T-helper 1 cell treated with Interleukin-12 subunit alpha and Interleukin-12 subunit beta and Interleukin-4 antibody, amounts not matched to agents 30 ng/mL and 1 ng/mL, for 36 hours (primary cell): ENCODE results near the gene MS4A6A. TPM values are rescaled to one million over a fixed set of nuclear protein-coding genes. Genes with fewer than 3 reads are reported as not detected.
"Not testable (repeated sequence)": the region's sequence is repeated elsewhere in the genome, so short reads cannot be mapped to it uniquely, and the experiment has no call there.

Experiments
- intact Hi-C: fragments of 100-400 bp; cut with micrococcal nuclease; formaldehyde crosslinking; loops from one replicate; pipeline ENCODE4 v1.15.1; 2024
- total RNA-seq: library from RNA; stranded (reverse); gene quantifications from 2 replicates; pipeline ENCODE4 v1.2.3, GENCODE V29; 2022

MS4A6A gene
- total RNA-seq, 1 donor from 2014 or later: not detected

DNA sequence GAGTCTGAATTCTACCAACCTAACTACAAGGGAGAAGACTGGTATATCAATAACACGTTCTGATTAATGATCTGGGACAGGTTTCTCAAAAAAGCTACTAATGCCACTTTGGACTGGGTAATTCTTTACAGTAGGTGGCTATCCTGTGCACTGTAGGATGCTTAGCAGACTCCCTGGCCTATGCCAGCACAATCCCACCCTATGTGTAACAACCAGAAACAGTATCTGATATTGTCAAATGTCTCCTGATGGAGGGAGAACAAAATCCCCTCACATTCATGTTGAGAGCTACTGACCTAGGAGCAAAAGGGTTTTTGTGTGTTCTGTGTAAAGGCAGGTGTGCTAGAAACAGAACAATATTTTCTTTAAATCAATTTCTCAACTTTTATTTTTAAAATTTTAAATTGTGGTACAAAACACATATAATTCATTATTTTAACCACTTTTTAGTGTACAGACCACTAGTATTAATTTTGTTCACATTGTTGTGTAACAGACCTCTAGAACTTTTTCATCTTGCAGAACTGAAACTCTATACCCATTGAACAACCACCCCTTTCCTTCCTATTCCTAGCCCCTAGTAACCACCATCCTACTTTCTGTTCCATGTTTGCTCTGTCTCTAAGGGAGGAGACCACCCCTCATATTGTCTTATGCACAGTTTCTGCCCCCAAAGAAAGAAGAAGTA, 2.1 kb upstream of the MS4A6A start:
- intact Hi-C loops: no loop called here

DNA sequence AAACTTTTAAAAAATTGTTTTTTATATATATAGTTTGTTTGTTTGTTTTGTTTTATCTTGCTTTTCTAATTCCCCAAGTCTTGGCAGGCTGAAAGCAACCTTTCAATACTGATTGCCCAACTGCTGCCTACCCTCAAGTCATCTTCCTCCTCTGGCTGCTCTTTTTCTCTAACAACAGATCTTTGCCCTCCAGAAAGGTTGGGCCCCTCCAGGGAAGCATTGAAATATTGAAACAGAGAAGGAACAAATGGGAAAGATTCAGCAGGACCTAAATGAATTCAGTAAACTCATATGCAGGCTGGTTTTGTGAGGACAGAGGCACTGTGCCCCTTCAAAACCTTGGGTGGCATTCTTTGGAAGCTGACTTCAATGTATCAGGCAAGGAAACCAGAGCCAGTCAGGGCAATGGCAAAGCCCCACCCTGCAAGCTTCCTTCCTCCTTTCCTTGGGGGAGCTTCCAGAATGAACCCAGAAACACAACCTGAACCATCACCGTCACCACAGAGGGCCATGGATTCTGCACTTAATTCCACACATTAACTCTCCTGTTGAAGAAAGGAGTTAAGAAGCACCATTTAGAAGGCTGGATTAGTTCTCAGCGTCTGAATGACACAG, 815 bp upstream of the MS4A6A start:
- intact Hi-C loops: no loop called here

DNA sequence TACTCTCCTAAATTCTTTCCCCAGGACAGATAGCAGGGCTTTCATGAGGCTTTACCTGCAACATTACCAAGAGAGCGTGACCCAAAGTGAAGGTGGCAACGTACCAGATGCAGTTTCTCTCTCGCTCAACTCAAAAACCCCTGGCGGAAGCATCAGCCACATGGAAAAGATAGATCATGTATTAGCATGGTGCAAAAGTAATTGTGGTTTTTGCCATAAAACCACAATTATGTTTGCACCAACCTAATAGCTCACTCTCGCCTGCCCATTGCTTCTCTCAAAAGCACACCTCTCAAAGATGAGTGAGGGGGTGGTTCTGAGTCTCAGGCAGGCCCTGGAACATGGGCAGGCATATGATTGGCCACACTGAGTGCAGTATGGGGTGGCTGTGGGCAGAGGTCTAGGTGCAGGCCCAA, 7.0 kb downstream of the MS4A6A start:
- intact Hi-C loops: no loop called here

DNA sequence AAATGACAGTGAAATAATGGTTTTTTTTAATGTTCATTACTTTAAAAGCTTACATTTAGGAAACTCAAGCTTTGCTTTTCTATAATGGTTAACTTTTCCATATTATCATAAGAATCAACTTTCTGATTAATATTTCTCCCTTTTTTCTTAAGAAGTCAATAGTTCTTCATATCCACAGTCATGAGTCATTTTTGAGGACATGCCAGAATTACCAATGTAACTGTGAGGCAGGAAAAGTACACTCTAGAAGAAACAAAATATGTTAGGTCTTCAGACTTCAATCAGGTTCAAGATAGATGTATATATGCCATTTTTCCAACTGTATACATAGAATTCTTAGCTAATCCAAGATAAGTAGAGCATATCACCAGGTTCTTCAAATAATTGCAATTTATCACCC, 10.9 kb downstream of the MS4A6A start:
- intact Hi-C loops: no loop called here

DNA sequence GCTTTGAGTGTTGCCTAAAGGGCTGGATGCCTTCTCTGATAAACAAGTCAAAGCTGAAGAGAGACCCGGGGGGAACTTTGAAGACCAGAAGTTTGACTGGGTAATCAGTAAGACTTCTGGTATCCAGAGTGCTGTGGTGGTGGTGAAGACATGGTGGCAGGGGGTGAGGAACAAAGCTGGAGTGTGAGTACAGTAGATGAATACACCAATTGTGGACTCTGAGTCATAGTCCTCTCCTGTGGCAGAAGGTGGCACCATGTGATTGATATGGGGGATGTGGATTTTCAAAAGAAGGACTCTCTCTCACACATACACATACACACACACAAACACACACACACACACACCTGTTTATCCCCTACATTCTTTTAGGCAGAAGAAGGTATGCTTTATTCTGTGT, 12.3 kb downstream of the MS4A6A start:
- intact Hi-C loops: no loop called here

DNA sequence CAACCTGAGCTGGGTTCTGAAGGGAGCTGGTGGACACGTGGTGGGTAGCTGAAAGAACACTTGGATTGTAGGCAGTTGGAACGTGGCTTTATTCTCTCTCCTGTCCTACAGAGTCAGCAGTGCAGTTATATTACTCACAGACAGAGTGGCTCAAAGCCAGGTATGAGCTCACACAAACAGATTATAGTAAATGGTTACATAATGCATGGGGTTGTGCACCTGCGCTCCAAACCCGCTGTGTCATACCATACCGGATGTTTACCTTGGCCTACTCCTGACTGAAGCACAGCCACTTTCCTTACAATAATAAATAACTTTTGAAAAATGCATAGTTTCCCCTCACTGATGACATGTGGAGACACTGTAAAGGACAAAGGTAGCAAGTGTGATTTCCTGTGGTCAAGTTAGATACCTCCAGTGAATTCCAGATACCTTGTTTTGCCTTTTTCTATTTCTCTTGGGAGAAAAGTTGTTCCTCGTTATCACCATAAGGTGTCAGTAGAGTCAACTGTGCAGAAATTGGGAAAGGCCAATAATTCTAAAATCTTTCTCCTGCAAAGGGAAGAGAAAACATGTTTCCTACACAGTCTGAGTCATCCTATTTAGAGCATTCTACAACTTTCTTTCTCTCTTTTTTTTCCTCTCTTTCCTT, 13.5 kb downstream of the MS4A6A start:
- intact Hi-C loops: no loop called here

DNA sequence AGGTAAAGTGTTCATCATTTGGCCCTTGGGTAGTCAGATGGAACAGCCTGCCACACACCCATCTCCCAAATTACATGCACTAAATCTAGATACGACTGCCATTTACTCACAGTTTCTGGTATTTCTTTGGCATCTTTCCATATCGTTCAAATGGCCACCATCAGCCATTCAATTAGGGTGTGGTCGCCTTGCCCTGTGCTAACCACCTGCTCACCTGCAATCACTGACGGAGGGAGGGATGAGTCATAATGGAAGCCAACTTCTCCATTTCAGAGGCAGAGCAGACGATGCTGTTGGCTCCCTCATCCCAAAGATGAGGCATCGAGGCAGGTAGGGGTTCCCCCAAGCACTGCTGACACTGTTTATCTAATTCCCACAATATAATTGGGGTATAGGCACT, 14.6 kb downstream of the MS4A6A start:
- intact Hi-C loops: no loop called here

DNA sequence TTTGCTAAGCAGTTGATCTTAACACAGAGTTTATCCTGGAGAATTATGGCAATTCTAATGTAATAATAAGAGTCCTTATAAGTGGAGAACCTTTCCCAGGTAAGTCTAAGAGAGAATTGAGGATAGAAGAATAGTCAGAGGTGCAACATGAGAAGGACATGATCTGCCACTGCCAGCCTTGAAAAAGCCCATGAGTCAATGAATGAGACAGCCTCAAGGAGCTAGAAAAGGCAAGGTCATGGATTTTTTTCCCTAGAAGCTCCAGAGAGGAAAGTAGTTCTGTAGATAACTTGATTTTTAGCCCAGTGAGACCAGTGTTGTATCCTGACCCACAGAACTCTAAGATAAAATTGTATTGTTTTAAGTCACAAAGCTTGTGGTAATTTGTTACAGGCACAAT, 16.9 kb downstream of the MS4A6A start:
- intact Hi-C loops: no loop called here

DNA sequence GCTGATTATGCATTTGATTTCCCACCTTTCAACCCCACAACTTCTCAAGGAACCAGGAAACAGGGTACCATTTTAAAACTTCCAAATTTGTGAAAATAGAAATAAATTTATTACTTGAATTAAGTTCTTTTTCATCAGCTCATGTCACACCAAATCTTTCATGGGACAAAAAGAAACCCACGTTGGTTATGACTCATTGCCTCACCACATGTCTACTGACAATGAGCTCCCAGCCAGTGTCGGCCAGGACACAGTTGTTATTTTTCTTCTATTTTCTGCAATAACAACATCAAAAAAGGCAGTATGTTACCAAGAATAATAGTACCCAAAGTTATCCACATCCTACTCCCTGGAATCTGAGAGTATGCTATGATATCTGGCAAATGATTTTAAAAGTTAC, 17.3 kb downstream of the MS4A6A start:
- intact Hi-C loops: no loop called here

DNA sequence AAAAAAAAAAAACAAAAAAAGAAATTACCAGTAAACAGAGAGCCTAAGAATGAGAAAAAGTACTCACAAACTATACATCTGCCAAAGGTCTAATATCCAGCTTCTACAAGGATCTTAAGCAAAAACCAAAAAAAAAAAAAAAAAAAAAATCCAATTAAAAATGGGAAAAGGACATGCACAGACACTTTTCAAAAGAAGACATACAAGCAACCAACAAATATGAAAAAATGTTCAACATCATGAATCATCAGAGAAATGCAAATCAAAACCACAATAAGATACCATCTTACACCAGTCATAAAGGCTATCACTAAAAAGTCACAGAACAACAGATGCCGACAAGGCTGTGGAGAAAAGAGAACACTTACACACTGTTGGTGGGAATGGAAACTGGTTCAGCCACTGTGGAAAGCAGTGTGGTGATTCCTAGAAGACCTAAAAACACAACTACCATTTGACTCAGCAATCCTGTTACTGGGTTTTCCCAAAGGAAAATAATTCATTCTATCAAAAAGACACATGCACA, 18.3 kb downstream of the MS4A6A start:
- intact Hi-C loops: no loop called here

DNA sequence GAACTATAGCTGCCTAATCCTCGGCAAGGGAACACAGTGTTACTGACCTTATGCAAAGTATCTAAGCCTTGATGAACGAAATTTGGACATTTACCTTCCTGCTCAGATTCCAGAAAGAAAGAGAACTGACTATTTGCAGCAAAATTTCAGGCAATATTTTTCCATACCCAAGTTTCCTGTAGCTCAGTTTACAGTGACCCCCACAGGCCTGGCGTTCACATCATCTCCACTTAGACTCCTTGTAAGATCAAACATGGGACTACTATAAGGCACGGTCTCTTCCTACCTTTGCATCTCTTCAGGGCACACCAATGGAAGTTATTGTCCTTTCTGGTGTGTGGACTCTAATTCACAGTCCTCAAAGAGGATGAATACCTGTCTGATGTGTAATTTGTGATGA, 21.1 kb downstream of the MS4A6A start:
- intact Hi-C loops: no loop called here

DNA sequence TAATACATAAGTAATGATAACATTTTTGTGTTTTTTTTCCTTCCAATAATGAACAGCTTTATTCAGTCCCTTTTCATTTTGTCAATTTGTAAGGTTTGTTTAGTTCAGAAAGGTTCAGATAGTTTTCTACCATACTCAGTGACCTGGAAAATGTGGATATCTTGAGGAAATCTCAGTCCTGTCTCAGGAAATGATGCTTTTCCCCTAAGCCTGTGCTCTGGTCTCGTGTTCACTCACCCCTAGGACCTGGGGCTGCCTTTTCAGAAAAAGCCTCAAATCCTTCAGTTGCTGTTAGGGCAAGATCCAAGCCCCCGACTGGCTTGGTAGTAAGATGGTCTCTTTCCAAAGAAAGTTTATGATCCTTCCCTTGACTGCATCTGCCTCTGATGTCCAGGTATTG, 21.8 kb downstream of the MS4A6A start:
- intact Hi-C loops: no loop called here

DNA sequence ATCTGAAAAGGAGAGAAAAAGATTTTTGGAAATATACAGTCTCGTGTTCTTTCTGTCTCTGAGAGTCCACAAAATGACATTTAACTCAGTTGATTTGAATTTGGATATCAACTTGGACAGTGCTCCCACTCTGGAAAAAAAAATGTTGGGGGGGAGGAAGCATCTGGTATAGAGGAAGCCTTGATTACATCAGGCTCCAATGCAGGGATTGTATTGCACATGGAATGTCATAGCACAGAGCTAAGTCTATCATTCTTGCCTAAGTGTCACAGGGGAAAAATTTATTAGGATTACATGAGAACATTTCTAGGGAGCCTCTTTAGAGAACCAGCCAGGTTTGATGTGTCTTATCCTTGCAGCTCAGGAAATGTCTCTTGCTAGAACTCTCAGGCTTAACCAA, 23.0 kb downstream of the MS4A6A start:
- intact Hi-C loops: no loop called here

DNA sequence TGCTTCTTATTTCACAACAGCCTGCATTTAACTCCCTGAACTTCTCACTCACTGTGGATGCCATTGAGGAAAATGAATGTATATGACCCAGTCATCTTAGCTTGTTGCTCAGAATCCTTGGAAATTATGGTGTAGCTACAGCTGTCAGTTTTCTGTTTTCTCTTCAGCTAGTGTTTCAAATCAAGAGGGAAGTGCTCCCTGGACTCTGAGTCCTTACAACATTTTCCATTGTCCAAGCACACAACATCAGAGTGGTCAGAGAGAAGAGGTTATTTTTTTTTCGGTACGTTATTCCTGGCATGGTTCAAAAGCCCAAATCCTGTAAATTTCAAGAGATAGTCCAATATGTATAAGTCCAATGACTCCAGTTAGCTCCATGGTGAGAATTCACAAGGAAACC, 23.6 kb downstream of the MS4A6A start:
- intact Hi-C loops: no loop called here

DNA sequence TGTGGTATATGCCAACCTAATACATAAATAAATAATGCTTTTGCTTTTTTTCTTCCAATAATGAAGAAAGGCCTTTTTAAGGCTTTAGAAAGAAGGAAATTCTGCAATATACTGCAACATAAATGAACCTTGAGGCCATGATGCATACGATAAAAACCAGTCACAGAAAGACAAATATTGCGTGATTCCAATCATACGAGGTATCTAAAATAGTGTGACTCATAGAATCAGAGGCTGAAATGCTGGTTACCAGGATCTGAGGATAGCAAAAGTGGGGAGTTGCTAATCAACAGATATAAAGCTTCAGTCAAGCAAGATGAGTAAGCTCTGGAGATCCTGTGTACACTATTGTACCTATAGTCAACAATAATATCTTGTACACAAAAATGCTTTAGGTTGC, 24.2 kb downstream of the MS4A6A start:
- intact Hi-C loops: no loop called here

DNA sequence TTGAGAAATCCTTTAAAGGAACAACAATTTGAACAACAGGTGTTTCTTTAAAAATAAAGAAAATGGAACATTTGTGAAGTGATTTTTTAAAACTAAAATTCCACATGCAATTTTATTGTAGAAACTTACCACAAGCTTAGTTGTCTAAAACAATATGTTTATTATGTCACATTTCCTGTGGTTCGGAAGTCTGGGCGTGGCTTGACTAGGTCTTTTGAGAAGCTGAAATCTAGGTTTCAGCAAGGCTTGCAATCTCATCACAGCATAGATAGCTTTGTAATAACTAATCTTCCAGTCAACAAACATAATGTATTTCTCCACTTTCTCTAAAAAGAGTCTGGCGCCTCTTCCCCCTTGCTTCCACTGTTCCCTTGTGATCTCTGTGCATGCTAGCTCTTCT, 27.0 kb downstream of the MS4A6A start:
- intact Hi-C loops: no loop called here

DNA sequence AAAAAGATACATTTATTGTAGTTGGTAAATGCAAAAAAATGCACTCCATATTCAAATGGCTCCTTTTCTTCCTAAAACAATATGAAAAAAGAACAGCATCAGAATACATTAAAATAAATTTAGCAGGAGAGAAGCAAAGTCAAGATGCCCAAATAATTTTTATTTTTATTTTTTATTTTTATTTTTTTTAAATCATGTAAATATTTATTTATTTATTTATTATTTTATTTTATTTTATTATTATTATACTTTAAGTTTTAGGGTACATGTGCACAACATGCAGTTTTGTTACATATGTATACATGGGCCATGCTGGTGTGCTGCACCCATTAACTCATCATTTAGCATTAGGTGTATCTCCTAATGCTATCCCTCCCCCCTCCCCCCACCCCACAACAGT, 30.2 kb downstream of the MS4A6A start:
- intact Hi-C loops: not testable (repeated sequence)

DNA sequence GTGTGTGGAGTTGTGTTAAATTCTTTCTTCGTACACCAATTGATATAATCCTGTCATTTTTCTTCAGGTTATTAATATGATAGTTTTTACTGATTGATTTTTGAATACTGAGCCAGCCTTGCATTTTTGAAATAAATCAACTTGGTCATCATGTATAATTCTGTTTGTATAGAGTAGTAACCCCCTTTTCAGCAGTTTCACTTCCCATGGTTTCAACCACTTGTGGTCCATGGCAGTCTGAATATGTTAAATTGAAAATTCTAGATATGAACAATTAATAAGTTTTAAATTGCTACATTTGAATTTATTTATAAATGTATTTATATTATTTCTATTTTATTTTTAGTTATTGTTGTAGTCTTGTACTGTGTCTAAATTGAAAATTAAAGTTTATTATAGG, 32.6 kb downstream of the MS4A6A start:
- intact Hi-C loops: no loop called here

DNA sequence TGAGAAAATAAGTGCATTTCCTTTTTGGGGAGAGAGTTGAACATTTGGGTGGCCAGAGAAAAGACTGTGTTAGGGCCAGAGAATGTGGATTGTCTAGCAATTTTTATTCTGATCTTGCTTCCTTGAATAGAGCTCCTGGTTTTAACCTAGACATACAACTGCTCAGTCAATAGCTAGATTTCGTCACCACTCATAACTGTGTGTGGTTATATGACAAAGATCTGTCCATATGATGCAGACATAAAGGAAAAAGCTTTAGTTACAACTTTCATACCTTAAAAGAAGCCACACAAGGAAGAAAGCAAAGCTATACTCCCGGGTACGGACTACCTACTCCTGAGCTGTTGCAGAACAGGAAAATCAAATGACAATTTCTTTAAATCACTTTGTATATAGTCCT, 37.2 kb downstream of the MS4A6A start:
- intact Hi-C loops: no loop called here

DNA sequence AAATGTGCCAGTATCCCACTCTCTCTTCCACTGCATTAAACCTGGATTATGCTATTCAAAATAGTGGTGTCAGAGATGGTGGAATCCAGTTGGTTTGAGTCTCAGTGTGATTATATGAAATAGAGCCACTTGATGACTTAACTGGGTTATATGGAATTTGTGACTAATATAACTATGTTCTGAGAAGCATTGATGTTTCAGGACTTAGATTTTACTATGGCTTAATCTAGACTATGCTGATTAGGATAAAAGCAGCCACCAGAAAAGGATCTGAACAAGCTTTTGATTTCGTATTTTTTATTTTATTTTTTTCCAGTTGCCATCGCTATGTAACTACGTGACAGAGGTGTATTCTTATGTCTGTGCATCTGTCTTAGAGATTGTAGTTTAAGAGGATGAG, 39.1 kb downstream of the MS4A6A start:
- intact Hi-C loops: no loop called here

DNA sequence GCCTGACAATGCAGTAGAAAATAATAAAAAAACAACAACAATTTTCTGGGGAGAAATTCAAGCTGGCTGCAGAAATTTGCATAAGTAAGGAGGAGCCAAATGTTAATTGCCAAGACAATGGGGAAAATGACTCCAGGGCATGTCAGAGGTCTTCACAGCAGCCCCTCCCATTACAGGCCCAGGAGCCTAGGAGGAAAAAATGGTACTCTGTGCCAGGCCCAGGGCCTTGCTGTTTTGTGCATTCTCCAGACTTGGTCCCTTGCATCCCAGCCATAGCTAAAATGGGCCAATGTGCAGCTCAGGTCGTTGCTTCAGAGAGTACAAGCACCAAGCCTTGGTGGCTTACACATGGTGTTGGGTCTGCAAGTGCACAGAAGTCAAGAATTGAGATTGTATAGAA, 49.0 kb downstream of the MS4A6A start:
- intact Hi-C loops: no loop called here

DNA sequence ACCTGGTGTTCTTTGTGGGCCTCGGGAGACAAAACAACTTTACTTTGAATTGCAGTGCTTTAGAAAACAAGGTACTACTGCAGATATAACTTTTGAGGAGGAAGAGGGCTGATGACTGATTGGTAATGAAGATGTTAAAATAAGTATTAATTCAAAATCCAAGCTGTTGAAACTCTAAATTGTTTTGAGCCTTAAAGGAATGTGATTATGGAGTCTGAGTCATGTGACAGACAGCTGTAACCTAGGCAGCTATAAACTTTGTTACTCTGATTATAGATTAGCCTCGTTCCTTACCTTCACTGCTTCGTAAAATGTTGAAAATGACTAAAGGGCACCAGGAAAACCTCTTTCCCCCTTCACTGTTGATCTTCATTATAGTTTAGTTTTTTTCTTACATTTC, 51.0 kb downstream of the MS4A6A start:
- intact Hi-C loops: no loop called here

DNA sequence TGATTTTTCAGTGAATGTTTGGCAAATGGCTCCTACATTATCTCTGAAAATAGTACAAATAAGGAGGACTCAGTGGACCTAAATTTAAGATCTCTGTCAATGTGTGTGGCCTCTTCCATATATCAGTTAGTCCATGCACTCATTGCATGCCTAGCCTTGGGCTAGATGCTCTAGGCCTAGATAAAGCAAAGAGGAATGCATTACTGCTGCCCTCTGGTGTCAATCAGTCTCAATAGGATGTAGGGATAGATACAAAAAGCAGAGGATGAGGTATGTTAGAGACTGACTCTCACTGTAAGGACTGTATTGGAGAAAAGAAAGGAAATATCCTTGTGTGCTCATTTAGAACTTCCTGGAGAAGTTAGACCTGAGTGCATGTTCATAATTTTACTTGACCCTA, 52.4 kb downstream of the MS4A6A start:
- intact Hi-C loops: loop anchor here (1.0 kb wide), 1 partner anchor 307 kb away; no protein-coding TSS in a partner anchor
